DLD1 (cell line): ENCODE data around the gene CILP2.

Source experiments
- in situ Hi-C: cut with HindIII; loops from 2 replicates; pipeline ENCODE4 v1.10.0; 2017; ENCODE audit warnings: low sequenced_read_pairs

CILP2 gene

DNA sequence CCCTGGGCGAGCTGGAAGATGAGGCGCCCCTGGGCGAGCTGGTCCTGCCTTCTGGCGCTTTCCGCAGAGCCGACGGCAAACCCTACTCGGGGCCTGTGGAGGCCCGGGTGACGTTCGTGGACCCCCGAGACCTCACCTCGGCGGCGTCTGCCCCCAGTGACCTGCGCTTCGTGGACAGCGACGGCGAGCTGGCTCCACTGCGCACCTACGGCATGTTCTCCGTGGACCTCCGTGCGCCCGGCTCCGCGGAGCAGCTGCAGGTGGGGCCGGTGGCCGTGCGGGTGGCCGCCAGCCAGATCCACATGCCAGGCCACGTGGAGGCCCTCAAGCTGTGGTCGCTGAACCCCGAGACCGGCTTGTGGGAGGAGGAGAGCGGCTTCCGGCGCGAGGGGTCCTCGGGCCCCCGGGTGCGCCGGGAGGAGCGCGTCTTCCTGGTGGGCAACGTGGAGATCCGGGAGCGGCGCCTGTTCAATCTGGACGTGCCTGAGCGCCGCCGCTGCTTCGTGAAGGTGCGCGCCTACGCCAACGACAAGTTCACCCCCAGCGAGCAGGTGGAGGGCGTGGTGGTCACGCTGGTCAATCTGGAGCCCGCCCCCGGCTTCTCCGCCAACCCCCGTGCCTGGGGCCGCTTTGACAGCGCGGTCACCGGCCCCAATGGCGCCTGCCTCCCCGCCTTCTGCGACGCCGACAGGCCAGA, 6.3 kb downstream of the CILP2 start:
- in situ Hi-C loops = no loop called here

DNA sequence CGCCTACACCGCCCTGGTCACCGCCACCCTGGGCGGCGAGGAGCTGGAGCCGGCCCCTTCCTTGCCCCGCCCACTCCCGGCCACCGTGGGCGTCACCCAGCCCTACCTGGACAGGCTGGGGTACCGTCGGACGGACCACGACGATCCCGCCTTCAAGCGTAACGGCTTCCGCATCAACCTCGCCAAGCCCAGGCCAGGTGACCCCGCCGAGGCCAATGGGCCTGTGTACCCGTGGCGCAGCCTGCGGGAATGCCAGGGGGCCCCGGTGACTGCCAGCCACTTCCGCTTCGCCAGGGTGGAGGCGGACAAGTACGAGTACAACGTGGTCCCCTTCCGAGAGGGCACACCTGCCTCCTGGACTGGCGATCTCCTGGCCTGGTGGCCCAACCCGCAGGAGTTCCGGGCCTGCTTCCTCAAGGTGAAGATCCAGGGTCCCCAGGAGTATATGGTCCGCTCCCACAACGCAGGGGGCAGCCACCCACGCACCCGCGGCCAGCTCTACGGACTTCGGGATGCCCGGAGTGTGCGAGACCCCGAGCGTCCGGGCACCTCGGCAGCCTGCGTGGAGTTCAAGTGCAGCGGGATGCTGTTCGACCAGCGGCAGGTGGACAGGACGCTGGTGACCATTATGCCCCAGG, 7.0 kb downstream of the CILP2 start:
- in situ Hi-C loops = no loop called here

DNA sequence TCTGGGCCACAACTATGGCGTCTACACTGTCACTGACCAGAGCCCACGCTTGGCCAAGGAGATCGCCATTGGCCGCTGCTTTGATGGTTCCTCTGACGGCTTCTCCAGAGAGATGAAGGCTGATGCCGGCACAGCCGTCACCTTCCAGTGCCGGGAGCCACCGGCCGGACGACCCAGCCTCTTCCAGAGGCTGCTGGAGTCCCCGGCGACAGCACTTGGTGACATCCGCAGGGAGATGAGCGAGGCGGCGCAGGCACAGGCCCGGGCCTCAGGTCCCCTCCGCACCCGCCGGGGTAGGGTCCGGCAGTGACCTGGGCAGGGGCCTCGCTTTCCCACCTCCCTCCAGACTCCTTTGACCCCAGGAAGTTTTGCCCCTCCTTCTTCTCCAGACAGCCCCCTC, 7.6 kb downstream of the CILP2 start:
- in situ Hi-C loops = no loop called here

DNA sequence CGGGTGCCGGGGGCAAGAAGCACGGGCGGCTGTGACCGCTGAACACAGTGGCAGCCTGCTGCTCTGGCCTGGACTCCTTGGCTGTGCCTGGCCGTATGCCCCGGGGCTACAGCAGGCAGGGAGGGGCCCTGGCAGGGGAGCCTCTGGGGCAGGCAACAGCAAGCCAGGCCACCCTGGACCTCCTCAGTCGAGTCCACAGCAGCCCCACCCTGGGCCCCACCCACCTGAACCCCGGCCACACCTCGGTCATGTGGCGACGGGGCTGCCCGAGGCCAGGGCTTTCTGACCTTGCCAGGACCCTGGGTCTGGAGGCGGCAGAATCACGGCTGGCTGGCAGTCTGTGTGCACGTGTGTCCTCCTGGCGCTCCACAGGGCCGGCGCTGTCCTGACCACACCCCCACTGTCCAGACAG, 8.7 kb downstream of the CILP2 start:
- in situ Hi-C loops = no loop called here

DNA sequence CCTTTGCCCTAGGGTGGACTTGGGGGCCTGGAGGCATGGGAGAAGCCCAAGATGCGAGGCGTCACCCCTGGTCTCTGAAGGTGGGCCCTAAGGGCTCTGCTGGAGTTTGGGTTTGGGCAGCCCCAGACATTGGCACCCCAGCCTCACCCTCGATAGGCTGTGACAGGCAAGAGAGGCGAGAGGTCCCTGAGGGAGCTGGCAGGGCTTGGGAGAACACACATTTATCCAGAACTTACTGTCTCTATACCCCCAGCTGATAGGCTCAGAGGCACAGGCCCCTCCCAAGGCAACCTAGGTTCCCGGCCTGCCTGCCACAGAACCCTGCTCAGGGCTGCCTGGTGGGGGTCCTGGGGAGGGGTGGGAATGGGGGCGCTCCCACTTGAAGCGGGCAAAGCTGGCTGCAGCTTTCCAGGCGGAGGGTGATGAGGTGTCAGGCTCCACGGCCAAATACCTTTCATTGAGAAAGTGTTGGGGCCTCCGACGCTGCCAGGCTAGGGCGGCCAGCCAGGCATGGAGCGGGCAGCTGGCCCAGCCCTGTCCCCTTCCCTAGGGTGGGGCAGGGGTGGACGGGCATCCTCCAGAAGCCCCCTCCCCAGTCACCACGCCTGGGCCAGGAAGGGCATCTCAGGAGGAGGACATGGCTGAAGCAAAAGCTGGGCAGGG, 9.7 kb downstream of the CILP2 start:
- in situ Hi-C loops = no loop called here

DNA sequence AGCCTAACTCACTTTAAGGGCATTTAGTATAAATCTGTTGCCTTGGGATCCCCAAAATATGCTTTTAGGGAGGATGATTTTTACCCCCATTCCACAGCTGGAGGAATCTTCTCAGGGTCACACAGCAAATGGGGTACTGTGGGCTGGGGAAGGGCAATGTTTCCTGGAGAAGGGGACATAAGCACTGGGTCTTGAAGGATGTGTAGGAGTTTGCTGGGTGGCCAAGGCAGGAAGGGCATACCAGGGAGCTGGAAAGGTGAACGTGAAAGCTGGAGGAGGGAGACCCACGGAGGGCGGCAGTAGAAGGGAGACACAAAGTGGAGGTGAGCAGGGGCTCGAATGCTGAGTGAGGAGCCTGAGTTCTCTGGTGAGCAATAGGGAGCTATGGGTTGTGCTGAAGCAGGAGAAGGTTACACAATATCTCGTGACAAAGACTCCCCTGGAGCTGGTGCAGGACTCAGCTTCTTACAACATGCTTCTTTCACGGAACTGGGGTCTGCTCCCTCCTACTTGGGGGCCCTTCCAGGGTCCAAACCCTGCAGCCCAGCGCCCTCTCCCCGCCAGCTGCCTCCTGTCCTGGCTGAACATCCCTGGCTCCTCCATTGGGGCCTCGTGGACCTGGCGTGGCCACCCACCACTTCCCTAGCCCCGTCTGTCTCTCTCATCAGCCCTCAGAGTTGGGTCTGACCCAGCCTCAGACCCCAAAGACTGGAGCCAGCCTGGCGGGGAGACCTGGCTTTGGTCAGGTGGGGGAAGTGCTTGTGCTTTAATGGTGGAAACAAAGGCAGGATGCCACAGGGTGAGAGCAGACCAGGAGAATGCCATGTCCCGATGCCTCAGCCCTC, 11.1 kb downstream of the CILP2 start:
- in situ Hi-C loops = no loop called here

DNA sequence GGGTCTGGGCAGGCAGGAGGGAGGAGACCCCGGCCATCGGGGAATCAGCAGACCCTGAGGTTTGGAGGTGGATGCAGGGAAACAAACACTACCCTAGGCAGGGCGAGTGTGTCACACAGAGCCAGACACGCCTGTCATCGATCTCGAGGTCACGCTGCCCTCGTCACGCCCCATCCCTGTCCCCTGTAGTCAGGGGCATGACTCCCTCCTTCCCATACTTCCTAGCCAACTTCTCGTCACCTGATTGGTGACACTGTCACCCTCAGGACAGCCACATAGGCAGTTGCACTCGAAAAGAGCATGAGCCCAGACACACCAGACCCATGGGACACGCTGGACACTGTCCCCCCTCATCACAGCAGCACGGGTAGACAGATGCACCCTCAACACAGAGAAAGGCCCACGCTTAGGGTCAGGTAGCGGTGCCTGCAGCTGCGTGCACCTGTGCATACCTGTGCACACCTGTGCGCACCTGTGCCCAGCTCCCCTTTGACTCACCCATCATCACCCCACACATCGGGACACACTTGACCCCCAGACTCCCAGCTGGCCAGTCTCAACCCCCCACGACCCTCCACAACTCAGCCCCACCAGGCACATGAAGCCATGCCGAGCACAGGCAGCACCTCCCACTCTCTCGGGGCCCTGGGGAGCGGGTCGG, 11.9 kb downstream of the CILP2 start:
- in situ Hi-C loops = no loop called here

DNA sequence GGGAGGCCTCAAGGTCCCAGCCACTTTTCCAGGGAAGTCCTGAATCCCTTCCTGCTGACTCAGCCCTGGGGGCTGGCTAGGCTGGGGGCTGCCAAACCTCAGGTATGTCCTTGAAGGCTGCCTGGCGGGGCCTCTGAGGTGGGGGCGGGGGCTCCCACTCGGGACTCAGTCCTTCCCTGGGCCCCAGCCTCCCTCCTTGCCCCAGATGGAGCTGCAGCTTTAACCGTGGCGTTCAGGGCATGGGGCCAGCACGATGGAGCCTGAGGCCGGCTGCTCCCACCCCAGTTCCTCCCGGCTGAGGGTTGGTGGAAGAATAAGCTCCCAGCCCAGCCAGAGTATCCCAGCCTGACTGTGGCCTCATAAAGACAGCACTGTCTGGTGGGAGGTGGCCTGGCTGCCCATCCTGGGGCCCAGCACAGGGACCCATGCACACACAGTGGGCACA, 12.4 kb downstream of the CILP2 start:
- in situ Hi-C loops = no loop called here

DNA sequence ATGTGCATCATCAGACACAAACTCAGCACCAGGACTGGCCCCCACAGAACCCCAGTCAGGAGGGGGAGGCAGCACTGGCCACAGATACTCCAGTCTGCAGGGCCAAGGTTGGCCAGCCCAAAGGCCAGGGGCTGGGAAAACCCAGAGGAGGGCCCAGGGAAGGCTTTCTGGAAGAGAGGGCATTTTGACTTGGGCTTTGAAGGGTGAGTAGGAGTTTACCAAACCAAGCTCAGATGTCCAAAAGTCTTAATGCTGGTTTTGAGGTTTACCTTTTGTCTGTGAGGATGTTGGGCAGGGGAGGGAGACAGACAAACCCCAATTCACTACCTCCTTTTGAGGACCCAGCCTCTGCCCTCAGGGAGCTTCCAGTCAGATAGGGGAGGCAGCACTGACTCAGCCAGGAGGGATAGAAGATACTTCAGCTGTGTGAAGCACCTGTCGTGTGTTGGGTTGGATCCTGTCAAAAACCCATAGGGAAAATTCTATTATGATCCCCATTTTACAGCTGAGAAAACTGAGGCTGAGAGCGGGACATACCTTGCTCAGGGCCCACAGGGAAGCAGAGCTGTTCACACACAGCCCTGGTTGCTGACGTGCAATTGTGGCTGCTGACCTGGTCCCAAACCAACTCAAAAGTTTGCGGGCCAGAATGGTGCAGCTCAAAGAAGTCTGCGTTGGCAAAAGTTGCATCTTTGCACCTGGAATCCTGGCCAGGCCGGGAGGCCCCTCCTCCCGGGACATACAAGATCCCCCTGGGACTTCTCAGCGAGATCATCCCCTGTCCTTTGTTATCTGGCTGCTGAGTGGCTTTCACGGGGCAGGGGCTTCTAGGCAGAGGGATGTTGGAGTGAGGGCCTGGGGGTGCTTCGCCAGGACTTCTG, 13.1 kb downstream of the CILP2 start:
- in situ Hi-C loops = no loop called here

DNA sequence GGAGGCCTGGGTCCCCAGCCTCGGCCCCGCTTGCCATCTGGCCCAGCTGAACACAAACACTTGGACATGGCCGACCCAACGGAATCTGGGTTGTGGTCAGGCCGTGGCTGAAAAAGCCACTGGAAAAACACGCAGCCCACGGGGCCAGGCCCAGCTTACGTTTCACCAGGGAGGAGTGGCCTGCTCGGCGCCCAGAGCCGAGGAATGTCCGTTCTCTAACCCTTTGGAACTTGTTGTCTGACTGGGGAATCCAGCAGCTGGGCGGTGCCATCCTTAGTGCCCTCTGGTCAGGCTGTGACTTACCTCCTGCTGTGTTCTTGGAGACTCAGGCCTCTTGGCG, 13.8 kb downstream of the CILP2 start:
- in situ Hi-C loops = no loop called here

DNA sequence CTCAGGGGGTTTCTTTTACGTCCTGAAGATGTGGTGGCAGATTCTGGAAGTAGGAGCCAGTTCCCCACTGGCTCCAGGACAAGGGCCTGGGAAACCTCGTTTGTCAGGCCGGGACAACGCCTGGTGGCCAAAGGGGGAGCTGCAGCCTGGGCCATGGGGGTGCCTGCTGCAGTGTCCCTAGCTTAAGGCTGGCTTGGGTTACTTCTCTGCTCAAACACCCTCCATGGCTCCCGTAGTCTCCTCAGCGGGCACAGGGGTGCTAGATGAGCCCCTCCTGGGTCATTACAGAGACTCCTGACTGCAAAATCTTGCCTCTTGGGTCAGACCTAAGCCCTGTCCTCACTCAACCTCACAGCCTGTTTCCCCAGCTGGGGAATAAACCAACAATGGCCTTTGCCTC, 14.7 kb downstream of the CILP2 start:
- in situ Hi-C loops = no loop called here

DNA sequence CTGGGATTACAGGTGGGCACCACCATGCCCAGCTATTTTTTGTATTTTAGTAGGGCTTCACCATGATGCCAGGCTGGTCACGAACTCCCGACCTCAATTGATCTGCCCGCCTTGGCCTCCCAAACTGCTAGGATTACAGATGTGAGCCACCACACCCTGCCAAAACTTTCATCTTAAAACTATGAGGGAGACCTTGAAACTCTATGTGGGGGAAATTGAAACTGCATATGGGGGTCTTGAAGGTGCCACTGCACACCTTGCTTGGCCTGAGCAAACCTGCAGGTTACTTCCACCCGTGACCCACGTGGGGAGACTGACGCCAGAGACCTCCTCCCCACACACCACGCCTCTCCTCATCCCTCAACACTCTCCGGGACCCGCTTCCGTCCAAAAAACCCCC, 15.6 kb downstream of the CILP2 start:
- in situ Hi-C loops = no loop called here

DNA sequence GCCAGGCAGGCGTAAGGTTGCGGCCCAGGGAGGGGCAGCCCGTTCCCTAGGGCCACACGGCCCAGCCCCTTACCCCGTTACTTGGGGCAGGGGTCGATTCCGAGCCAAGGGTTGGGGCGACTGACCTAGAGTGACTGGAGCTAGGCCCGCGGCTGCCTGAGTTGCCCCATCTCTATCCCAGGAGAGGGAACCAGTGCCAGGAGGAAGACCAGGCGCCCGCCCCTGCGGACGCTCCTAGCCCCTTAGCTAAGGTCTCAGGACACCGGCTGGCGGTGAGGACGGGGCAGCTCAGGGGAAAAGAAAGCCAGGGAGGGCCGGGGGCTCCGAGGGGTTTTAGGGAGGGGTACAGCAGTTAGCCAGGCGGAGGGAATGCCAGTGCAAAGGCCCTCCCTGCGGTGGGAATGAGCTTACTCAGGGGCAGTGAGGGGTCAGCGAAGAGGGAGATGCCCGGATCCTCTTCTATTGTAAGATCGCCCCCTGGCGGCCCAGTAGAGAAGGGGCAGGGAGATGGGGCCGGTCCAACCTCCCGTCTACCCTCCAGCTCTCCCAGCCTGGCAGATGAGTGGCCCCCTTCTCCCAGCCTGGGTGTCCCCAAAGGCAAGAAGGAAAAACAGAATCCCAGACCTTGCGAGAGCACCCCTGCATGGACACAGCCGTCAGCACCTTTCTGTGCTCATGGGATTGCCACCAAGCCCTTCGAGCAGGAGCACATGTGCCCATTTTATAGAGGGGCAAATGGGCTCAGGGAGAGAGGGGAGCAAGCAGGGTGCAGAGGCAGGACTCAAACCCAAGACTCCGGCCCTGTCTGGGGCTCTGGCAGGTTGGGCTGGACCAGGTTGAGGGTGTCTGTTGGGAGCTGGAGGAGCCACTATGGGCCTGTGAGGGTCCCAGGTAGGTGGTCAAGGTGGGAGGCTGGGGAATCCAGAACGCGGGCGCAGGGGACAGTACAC, 16.3 kb downstream of the CILP2 start:
- in situ Hi-C loops = no loop called here

DNA sequence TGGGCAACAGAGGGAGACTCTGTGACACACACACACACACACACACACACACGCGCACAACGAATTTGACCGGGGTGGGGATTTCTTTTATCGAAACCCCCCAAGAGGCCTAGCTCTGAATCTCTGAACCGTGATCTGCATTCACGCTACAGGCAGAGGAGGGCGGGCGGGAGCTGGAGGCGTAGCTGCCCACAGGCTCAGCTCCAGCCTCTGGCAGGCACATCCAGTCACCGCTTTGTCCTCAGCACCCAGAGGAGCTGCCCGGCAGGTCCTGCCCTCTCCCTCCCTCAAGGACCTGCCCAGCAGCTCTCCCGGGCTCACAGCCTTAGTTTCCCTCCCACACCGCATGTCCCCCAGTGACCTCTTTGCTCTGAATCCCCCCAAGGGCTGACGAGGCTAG, 20.0 kb downstream of the CILP2 start:
- in situ Hi-C loops = no loop called here

DNA sequence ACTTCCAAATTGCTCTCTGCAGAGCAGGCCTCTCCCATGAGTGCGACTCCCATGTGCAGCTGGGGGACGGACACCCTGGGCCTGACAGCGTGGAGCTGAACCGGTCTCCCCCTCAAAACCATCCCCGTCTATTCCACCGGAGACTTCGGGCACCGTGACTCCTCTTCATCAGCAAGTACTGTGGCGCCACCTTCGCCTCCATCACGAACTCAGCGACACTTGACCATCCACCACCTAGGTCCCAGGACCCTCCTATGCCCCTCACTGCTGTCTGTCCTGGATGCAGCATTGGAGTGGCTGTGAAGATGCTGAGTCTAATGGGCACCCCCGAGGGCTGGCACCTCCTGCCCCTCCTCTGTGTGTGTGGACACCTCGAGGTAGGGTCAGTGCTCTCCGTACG, 20.6 kb downstream of the CILP2 start:
- in situ Hi-C loops = no loop called here

DNA sequence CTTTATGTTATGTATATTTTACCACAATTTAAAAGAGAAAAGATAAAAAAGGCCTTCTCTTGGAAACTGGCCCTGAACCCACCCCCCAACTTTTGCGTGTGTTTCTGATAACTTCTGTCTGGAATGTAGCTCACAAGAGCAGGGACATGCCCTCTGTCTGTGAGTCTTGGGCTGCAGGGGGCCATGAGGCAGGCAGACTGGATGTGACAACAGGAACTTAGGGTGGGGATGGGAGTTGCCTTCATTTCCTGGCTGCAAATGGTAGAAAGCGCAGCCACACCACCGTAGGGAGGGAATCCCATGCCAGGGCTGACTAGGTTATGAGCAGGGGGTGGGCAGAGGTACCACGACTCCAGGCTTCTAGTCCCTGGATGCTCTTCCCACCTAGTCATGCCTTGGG, 21.9 kb downstream of the CILP2 start:
- in situ Hi-C loops = no loop called here

DNA sequence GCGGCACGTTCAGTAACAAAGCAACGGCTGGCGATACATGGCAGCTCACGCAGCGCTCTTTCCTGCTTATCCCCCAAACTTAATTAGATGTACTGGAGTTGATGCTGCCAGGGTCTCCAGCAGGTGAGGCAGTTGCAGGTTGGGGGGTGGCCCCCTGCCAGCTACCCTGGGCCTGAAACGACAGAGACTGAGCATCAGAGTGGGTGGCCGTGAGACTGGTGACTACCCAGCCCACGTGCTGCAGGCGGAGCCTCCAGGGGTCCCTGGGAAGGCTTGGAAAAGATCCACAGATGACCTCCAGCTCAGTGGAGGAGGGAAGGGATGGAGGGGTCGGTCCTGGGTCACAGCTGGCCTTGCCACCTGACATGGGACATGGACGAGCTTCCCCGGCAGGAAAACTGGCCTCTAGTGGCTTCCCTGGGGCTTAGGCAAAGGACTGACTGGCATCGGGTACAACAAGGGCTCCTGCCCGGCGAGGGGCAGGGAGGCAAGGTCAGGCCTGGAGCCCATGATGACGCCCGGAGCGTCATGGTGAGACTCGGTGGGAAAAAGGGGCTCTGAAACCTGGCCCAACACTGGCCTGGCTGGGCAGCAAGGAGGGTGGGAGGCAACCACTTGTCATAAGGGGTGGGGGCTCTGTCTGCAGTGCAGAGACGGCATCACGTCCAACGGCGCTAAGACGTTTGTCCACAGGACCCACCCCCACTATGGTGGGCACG, 24.0 kb downstream of the CILP2 start:
- in situ Hi-C loops = no loop called here

DNA sequence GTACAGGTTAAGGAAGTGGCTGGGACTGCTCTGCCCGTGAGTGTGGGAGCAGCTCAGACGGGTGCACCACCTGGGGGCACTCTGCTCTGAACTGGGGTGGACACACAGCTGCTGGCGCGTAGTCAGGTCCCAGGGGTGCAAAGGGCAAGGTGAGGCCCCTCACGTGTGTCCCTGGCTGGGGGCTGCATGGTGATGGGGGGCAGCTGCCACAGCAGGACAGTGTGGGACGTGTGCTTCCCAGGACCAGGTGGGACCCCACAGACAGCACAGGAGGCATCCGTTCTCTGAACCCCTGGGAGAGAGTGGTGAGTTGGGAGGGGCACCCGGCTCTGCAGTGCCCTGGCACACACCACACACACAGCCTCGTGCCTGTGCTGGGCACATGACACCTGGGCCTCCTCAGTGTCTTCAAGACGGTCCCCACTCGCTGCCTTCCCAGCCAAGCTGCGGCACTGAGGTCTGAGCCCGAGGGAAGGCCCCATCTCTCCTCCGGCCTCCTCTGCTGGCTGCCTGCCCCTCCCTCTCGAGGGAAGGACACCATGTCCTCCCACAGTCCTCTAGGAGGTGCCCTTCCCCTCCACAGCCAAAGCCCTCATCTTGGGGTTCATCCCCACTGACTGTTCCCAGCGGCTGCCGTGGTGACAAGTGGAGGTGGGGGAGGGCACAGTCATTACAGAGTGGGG, 24.7 kb downstream of the CILP2 start:
- in situ Hi-C loops = no loop called here
